SK-N-SH (cell line): ENCODE measurements around the gene DGKH. TPM values are rescaled to one million over a fixed set of nuclear protein-coding genes. Genes with fewer than 3 reads are reported as not detected.

Source experiments
- CTCF ChIA-PET: fragments of 300-600, 350-600 bp; formaldehyde crosslinking; extraction: SDS; loops from one replicate; lab custom pipeline; 2021; lab: Yijun Ruan, JAX
- POLR2A ChIA-PET: fragments of 350-600 bp; sonication (Branson Sonifier 250); formaldehyde crosslinking; extraction: SDS; loops from one replicate; lab custom pipeline; 2020; ENCODE audit warnings: antibody characterized with exemption, inconsistent platforms; lab: Yijun Ruan, JAX
- DNase-seq: peaks from one replicate; pipeline ENCODE4 v3.0.0; 2012
- H2AFZ ChIP-seq: fragments of 200-600 bp; sonication (generic); 2 replicates; pipeline ENCODE4 v1.8.1; 2016; ENCODE audit warnings: antibody characterized with exemption, mild to moderate bottlenecking, low read depth
- H3F3A ChIP-seq: fragments of 200-600 bp; sonication (generic); replicated peaks from 2 replicates; pipeline ENCODE3; 2016; ENCODE audit warnings: antibody characterized with exemption, mild to moderate bottlenecking; ENCODE audit not compliant: insufficient read depth
- H3K27ac ChIP-seq, 2 experiments: fragments of 200-500 bp in 1 of 2; fragments of 200-600 bp in 1 of 2; sonication (Bioruptor generic) in 1 of 2; sonication (generic), shearing (Covaris generic) in 1 of 2; 2 replicates each; pipeline versions ENCODE4 v1.5.1 to v1.6.1; 2014 to 2016; ENCODE audit warnings: low read depth in 2 of 2, inconsistent platforms in 1 of 2, low read length in 1 of 2, mild to moderate bottlenecking in 1 of 2, mixed read lengths in 1 of 2
- H3K27me3 ChIP-seq: fragments of 200-600 bp; sonication (generic), shearing (Covaris generic); 2 replicates; pipeline ENCODE4 v1.6.1; 2016; ENCODE audit warnings: mixed run types; ENCODE audit not compliant: insufficient read depth
- H3K36me3 ChIP-seq, 2 experiments: fragments of 200-500 bp in 1 of 2; fragments of 200-600 bp in 1 of 2; sonication (Bioruptor generic) in 1 of 2; sonication (generic) in 1 of 2; replicated peaks in 1 of 2; 2 replicates each; pipeline versions ENCODE3 to v1.5.1; 2014 to 2016; ENCODE audit warnings: low read length in 1 of 2, mild to moderate bottlenecking in 1 of 2; ENCODE audit not compliant: insufficient read depth in 2 of 2, control insufficient read depth in 1 of 2
- H3K4me1 ChIP-seq, 2 experiments: fragments of 200-500 bp in 1 of 2; fragments of 200-600 bp in 1 of 2; sonication (Bioruptor generic) in 1 of 2; sonication (generic), shearing (Covaris generic) in 1 of 2; 2 replicates each; pipeline versions ENCODE4 v1.5.1 to v1.6.1; 2014 to 2016; ENCODE audit warnings: low read depth in 1 of 2, low read length in 1 of 2, mixed run types in 1 of 2; ENCODE audit not compliant: insufficient read depth in 2 of 2, control insufficient read depth in 1 of 2
- H3K4me2 ChIP-seq: fragments of 200-600 bp; sonication (generic), shearing (Covaris generic); 2 replicates; pipeline ENCODE4 v1.6.1; 2017; ENCODE audit warnings: mixed run types
- H3K4me3 ChIP-seq, 2 experiments: fragments of 200-500 bp in 1 of 2; fragments of 200-600 bp in 1 of 2; sonication (Bioruptor generic) in 1 of 2; sonication (generic), shearing (Covaris generic) in 1 of 2; 2 replicates each; pipeline versions ENCODE4 v1.5.1 to v1.8.1; 2014 to 2016; ENCODE audit warnings: low read depth in 2 of 2, inconsistent platforms in 1 of 2, low read length in 1 of 2, mild to moderate bottlenecking in 1 of 2, mixed read lengths in 1 of 2, moderate library complexity in 1 of 2
- H3K79me2 ChIP-seq: fragments of 200-600 bp; sonication (generic); 2 replicates; pipeline ENCODE4 v1.8.1; 2017; ENCODE audit warnings: mild to moderate bottlenecking; ENCODE audit not compliant: insufficient read depth
- H3K9ac ChIP-seq: fragments of 200-600 bp; sonication (generic); 2 replicates; pipeline ENCODE4 v1.6.1; 2017; ENCODE audit warnings: mixed run types
- H3K9me2 ChIP-seq: fragments of 200-600 bp; sonication (generic); 2 replicates; pipeline ENCODE4 v1.6.1; 2017; ENCODE audit warnings: mixed run types
- H3K9me3 ChIP-seq: fragments of 200-600 bp; sonication (generic); 2 replicates; pipeline ENCODE4 v1.6.1; 2017; ENCODE audit warnings: mixed run types, mild to moderate bottlenecking, moderate library complexity
- H4K20me1 ChIP-seq: fragments of 200-600 bp; sonication (generic); 2 replicates; pipeline ENCODE4 v1.6.1; 2017; ENCODE audit warnings: mild to moderate bottlenecking, mixed run types; ENCODE audit not compliant: insufficient read depth
- CTCF ChIP-seq: fragments of 200-600 bp; sonication (generic); IDR thresholded peaks from 2 replicates; pipeline ENCODE4 v1.6.1; 2017; ENCODE audit warnings: antibody characterized with exemption, mild to moderate bottlenecking, moderate library complexity
- ELF1 ChIP-seq: IDR thresholded peaks from 2 replicates; pipeline ENCODE4 v1.4.0; 2012
- EP300 ChIP-seq, 2 experiments: IDR thresholded peaks; 2 replicates each; pipeline versions ENCODE4 v1.4.0 to v1.6.1; 2012; ENCODE audit warnings: borderline replicate concordance in 1 of 2, low read depth in 1 of 2, low read length in 1 of 2
- FOXJ3 ChIP-seq: sonication (generic); formaldehyde crosslinking; IDR thresholded peaks from 2 replicates; pipeline ENCODE4 v1.5.1; 2020; ENCODE audit warnings: mild to moderate bottlenecking, missing genetic modification reagents
- FOXM1 ChIP-seq: IDR thresholded peaks from 2 replicates; pipeline ENCODE4 v1.4.0; 2012; ENCODE audit warnings: low read depth, mild to moderate bottlenecking
- GABPA ChIP-seq: IDR thresholded peaks from 2 replicates; pipeline ENCODE4 v1.4.0; 2012; ENCODE audit warnings: low read depth, mild to moderate bottlenecking
- GATA2 ChIP-seq: sonication (generic); formaldehyde crosslinking; IDR thresholded peaks from 2 replicates; pipeline ENCODE4 v1.5.0; 2020; ENCODE audit warnings: mild to moderate bottlenecking, missing genetic modification reagents
- IRF3 ChIP-seq: fragments of 150-350 bp; IDR thresholded peaks from 2 replicates; pipeline ENCODE4 v1.6.1; 2016; ENCODE audit warnings: mild to moderate bottlenecking, low read depth, low read length
- JUND ChIP-seq: IDR thresholded peaks from 2 replicates; pipeline ENCODE4 v1.4.0; 2012
- MAX ChIP-seq: IDR thresholded peaks from 2 replicates; pipeline ENCODE4 v1.4.0; 2012; ENCODE audit warnings: low read depth
- MEF2A ChIP-seq: IDR thresholded peaks from 2 replicates; pipeline ENCODE4 v1.4.0; 2012; ENCODE audit warnings: low read depth, borderline replicate concordance
- MXI1 ChIP-seq: IDR thresholded peaks from 2 replicates; pipeline ENCODE4 v1.6.1; 2012; ENCODE audit warnings: mild to moderate bottlenecking, low read depth, low read length, improper control_type of control experiment
- NRF1 ChIP-seq: IDR thresholded peaks from 2 replicates; pipeline ENCODE4 v1.6.1; 2012; ENCODE audit warnings: low read depth, mild to moderate bottlenecking, low read length
- PBX3 ChIP-seq: IDR thresholded peaks from 2 replicates; pipeline ENCODE4; 2012
- POLR2AphosphoS5 ChIP-seq: IDR thresholded peaks from 2 replicates; pipeline ENCODE4 v1.6.1; 2012; ENCODE audit warnings: low read depth, low read length
- RAD21 ChIP-seq: IDR thresholded peaks from 2 replicates; pipeline ENCODE4 v1.6.1; 2012; ENCODE audit warnings: mild to moderate bottlenecking, low read length
- RCOR1 ChIP-seq: fragments of 150-350 bp; IDR thresholded peaks from 2 replicates; pipeline ENCODE4 v1.6.1; 2017; ENCODE audit warnings: antibody characterized with exemption, low read length
- RFX5 ChIP-seq: IDR thresholded peaks from 2 replicates; pipeline ENCODE4 v1.6.1; 2012; ENCODE audit warnings: mild to moderate bottlenecking, improper control_type of control experiment, low read length
- RXRA ChIP-seq: IDR thresholded peaks from 2 replicates; pipeline ENCODE4 v1.4.0; 2012; ENCODE audit warnings: low read depth, mild to moderate bottlenecking, borderline replicate concordance
- SIN3A ChIP-seq: IDR thresholded peaks from 2 replicates; pipeline ENCODE4 v1.6.1; 2012; ENCODE audit warnings: low read depth, mild to moderate bottlenecking, low read length, moderate library complexity, borderline replicate concordance
- SMC3 ChIP-seq: IDR thresholded peaks from 2 replicates; pipeline ENCODE4 v1.6.1; 2012; ENCODE audit warnings: low read depth, low read length, improper control_type of control experiment
- TAF1 ChIP-seq: IDR thresholded peaks from 2 replicates; pipeline ENCODE4 v1.6.1; 2012; ENCODE audit warnings: low read depth, mild to moderate bottlenecking, low read length, moderate library complexity, borderline replicate concordance
- TCF12 ChIP-seq: IDR thresholded peaks from 2 replicates; pipeline ENCODE4 v1.4.0; 2012
- TEAD4 ChIP-seq: IDR thresholded peaks from 2 replicates; pipeline ENCODE4 v1.4.0; 2012; ENCODE audit warnings: mild to moderate bottlenecking, borderline replicate concordance; ENCODE audit not compliant: insufficient read depth
- USF1 ChIP-seq: IDR thresholded peaks from 2 replicates; pipeline ENCODE4 v1.4.0; 2012; ENCODE audit warnings: low read depth, borderline replicate concordance
- USF2 ChIP-seq: fragments of 150-350 bp; IDR thresholded peaks from 2 replicates; pipeline ENCODE4 v1.6.1; 2017; ENCODE audit warnings: antibody characterized with exemption, low read length, low read depth, borderline replicate concordance
- WGBS: methylation state at CpG from one replicate; pipeline ENCODE4 v1.1.6; 2017; ENCODE audit warnings: low lambda C conversion rate; 5-methylcytosine and 5-hydroxymethylcytosine counted together
- polyA plus RNA-seq, 3 experiments: library from polyadenylated mRNA; depleted of rRNA; stranded (reverse); fragments of >200 nt; gene quantifications; 2 replicates each; pipeline ENCODE4 v1.2.3, GENCODE V29; 2012

The DGKH gene
- polyA plus RNA-seq, 1 of the 3 experiments (the other 2 are of a cell fraction): 2.5 TPM

- H3K27me3 ChIP-seq: no peaks in the 10 kb centered on the region
- H3K27ac ChIP-seq: no peak overlapping the region
- H3K36me3 ChIP-seq: peaks cover 0 to 3% of the 10 kb centered on the region in 2 experiments
- H3F3A ChIP-seq: peaks cover 12% of the 10 kb centered on the region
- no peaks in the 10 kb centered on the region for H3K9me3 ChIP-seq
- no peak overlapping the region for H2AFZ ChIP-seq
- H3K9ac ChIP-seq: no peak overlapping the region
- peaks cover 72% of the 10 kb centered on the region for H3K79me2 ChIP-seq
- ChIA-PET CTCF (interaction anchor here (0.9 kb wide), 1 partner anchor 15 kb away, joined by 3 read pairs; no protein-coding TSS in a partner anchor), POLR2A (no interaction called here)
- WGBS: 95% methylated on average over 4 of the region's 4 CpGs
- no peak overlapping the region for H3K4me2 ChIP-seq
- no peak for DNase-seq
- H3K9me2 ChIP-seq: no peaks in the 10 kb centered on the region
- no peaks in the 10 kb centered on the region; the same call in 1 of the 2 replicates for H4K20me1 ChIP-seq
- no peak overlapping the region for H3K4me3 ChIP-seq
- H3K4me1 ChIP-seq: peaks cover 0 to 10% of the 10 kb centered on the region in 2 experiments; a peak in 3 of 4 replicates
- TF ChIP-seq SMC3 (no peak), TCF12 (no peak), MAX (no peak), IRF3 (no peak), RAD21 (no peak), NRF1 (no peak), SIN3A (no peak), PBX3 (no peak), MEF2A (no peak), RXRA (no peak), EP300 (IDR thresholded peaks at IDR 0.05; ENCODE audit: borderline replicate concordance in 1 of 2, low read depth in 1 of 2, low read length in 1 of 2) (no peak), ELF1 (no peak), POLR2AphosphoS5 (no peak), GABPA (no peak), FOXM1 (no peak), RFX5 (no peak), USF2 (no peak)
Measured at GRCh38 chr13:42275506-42275905, 227.1 kb downstream of the DGKH start.

GRCh38 chr13:42276683-42277082 lies 228.2 kb downstream of the DGKH start:
- H3K36me3 ChIP-seq: peaks cover 0 to 3% of the 10 kb centered on the region in 2 experiments
- CTCF ChIA-PET: no interaction called here
- H3K9me3 ChIP-seq: no peaks in the 10 kb centered on the region
- H3K9me2 ChIP-seq: no peaks in the 10 kb centered on the region
- H4K20me1 ChIP-seq: no peaks in the 10 kb centered on the region; the same call in 1 of the 2 replicates
- no peak overlapping the region for H3K4me3 ChIP-seq
- POLR2A ChIA-PET: no interaction called here
- no peak overlapping the region for H3K27ac ChIP-seq
- H3K4me2 ChIP-seq: no peak overlapping the region
- H3K9ac ChIP-seq: no peak overlapping the region
- H2AFZ ChIP-seq: no peak overlapping the region
- H3K79me2 ChIP-seq: peaks cover 82% of the 10 kb centered on the region
- H3K4me1 ChIP-seq: peaks cover 0 to 7% of the 10 kb centered on the region in 2 experiments; a peak in 3 of 4 replicates
- no peak for DNase-seq
- WGBS: 92% methylated on average over 3 of the region's 3 CpGs
- H3F3A ChIP-seq: peaks cover 12% of the 10 kb centered on the region
- no peaks in the 10 kb centered on the region for H3K27me3 ChIP-seq
- TF ChIP-seq ELF1 (no peak), RAD21 (no peak), GATA2 (CRISPR knock-in tag) (no peak), TAF1 (no peak), FOXJ3 (no peak), SIN3A (no peak), TEAD4 (no peak), RCOR1 (no peak), MXI1 (no peak), USF1 (no peak), JUND (no peak), CTCF (no peak)
